ENCODE results near the gene PCDHGA12. TPM values are rescaled to one million over a fixed set of nuclear protein-coding genes. Genes with fewer than 3 reads are reported as not detected.
"Not testable (repeated sequence)": the region's sequence is repeated elsewhere in the genome, so short reads cannot be mapped to it uniquely, and the experiment has no call there.

The PCDHGA12 gene
- total and polyA plus RNA-seq, 2 donors (not counting 1 experiment from before 2014, with no cell fraction given) = 11.9 to 13.7 TPM

GRCh38 chr5:141432726-141433125, 2.4 kb downstream of the PCDHGA12 start:
- H3K9ac ChIP-seq (ENCODE audit: insufficient read depth, low read length); H3K4me1 ChIP-seq (ENCODE audit: control insufficient read depth, extremely low read depth, insufficient read depth, low read length); H4K20me1 ChIP-seq (ENCODE audit: control insufficient read depth, extremely low read depth, insufficient read depth, low read length); DNase-seq (ENCODE audit: low read depth in 2 of 2); H3K79me2 ChIP-seq (ENCODE audit: control insufficient read depth, insufficient read depth, low read length); H3K9me3 ChIP-seq (ENCODE audit: control insufficient read depth, insufficient read depth, low read depth, low read length); H2AFZ ChIP-seq (ENCODE audit: low read length); H3K4me2 ChIP-seq (ENCODE audit: extremely low read depth, insufficient read depth, low read length); H3K27ac ChIP-seq (ENCODE audit: insufficient read depth, low read length); H3K27me3 ChIP-seq (ENCODE audit: control insufficient read depth, insufficient read depth, low read length); H3K36me3 ChIP-seq (ENCODE audit: control insufficient read depth, insufficient read depth, low read length): not testable (repeated sequence)
- H3K4me3 ChIP-seq (replicated peaks in 1 of 4; ENCODE audit: control extremely low read depth in 1 of 4, insufficient read depth in 1 of 4, low read depth in 3 of 4, low read length in 4 of 4) = peak overlapping the region in 1 of 4 experiments; percentile 21

- Histone ChIP-seq H2AFZ (ENCODE audit: low read length) (no peak overlapping the region), H3K9me3 (ENCODE audit: control insufficient read depth, insufficient read depth, low read depth, low read length) (peaks cover 3% of the 10 kb centered on the region), H3K36me3 (ENCODE audit: control insufficient read depth, insufficient read depth, low read length) (no peaks in the 10 kb centered on the region), H3K4me2 (ENCODE audit: extremely low read depth, insufficient read depth, low read length) (no peak overlapping the region), H3K27me3 (ENCODE audit: control insufficient read depth, insufficient read depth, low read length) (no peaks in the 10 kb centered on the region), H3K79me2 (ENCODE audit: control insufficient read depth, insufficient read depth, low read length) (peaks cover 2% of the 10 kb centered on the region), H3K9ac (ENCODE audit: insufficient read depth, low read length) (no peak overlapping the region), H3K4me1 (ENCODE audit: control insufficient read depth, extremely low read depth, insufficient read depth, low read length) (no peaks in the 10 kb centered on the region), H3K27ac (ENCODE audit: insufficient read depth, low read length) (no peak overlapping the region), H3K4me3 (replicated peaks in 1 of 4; ENCODE audit: control extremely low read depth in 1 of 4, insufficient read depth in 1 of 4, low read depth in 3 of 4, low read length in 4 of 4) (peak overlapping the region in 2 of 4 experiments; percentile 3 to 5), H4K20me1 (ENCODE audit: control insufficient read depth, extremely low read depth, insufficient read depth, low read length) (no peaks in the 10 kb centered on the region)
- no peak for TF ChIP-seq EZH2 (IDR thresholded peaks at IDR 0.05; ENCODE audit: low read length, missing control alignments)
- TF ChIP-seq CTCF (conservative IDR thresholded peaks at IDR 0.05 in 1 of 2, IDR thresholded peaks at IDR 0.05 in 1 of 2; ENCODE audit: low read depth in 1 of 2, low read length in 2 of 2) = no peak
- peak; percentile 18 to 32 for DNase-seq (ENCODE audit: low read depth in 2 of 2)
Observed at GRCh38 chr5:141434006-141434405, 3.7 kb downstream of the PCDHGA12 start.

- TF ChIP-seq EZH2 (IDR thresholded peaks at IDR 0.05; ENCODE audit: low read length, missing control alignments) (no peak), CTCF (conservative IDR thresholded peaks at IDR 0.05 in 1 of 2, IDR thresholded peaks at IDR 0.05 in 1 of 2; ENCODE audit: low read depth in 1 of 2, low read length in 2 of 2) (no peak)
- no peak overlapping the region for H3K4me3 ChIP-seq (replicated peaks in 1 of 4; ENCODE audit: control extremely low read depth in 1 of 4, insufficient read depth in 1 of 4, low read depth in 3 of 4, low read length in 4 of 4)
- H3K4me2 ChIP-seq (ENCODE audit: extremely low read depth, insufficient read depth, low read length) = no peak overlapping the region
- H3K4me1 ChIP-seq (ENCODE audit: control insufficient read depth, extremely low read depth, insufficient read depth, low read length) = no peaks in the 10 kb centered on the region
- H4K20me1 ChIP-seq (ENCODE audit: control insufficient read depth, extremely low read depth, insufficient read depth, low read length) = no peaks in the 10 kb centered on the region
- H3K79me2 ChIP-seq (ENCODE audit: control insufficient read depth, insufficient read depth, low read length) = no peaks in the 10 kb centered on the region
- no peaks in the 10 kb centered on the region for H3K36me3 ChIP-seq (ENCODE audit: control insufficient read depth, insufficient read depth, low read length)
- no peak overlapping the region for H3K9ac ChIP-seq (ENCODE audit: insufficient read depth, low read length)
- no peak overlapping the region for H3K27ac ChIP-seq (ENCODE audit: insufficient read depth, low read length)
- H3K27me3 ChIP-seq (ENCODE audit: control insufficient read depth, insufficient read depth, low read length) = no peaks in the 10 kb centered on the region
- peak in 1 of 2 donors; percentile 27 for DNase-seq (ENCODE audit: low read depth in 2 of 2)
- H3K9me3 ChIP-seq (ENCODE audit: control insufficient read depth, insufficient read depth, low read depth, low read length) = no peaks in the 10 kb centered on the region
- no peak overlapping the region for H2AFZ ChIP-seq (ENCODE audit: low read length)
Observed at GRCh38 chr5:141437221-141437620, 6.9 kb downstream of the PCDHGA12 start.

Measured in fibroblast of lung (primary cell).